CD14-positive monocyte (primary cell): ENCODE results near the gene SMIM22. TPM values are rescaled to one million over a fixed set of nuclear protein-coding genes. Genes with fewer than 3 reads are reported as not detected.
"Not testable (repeated sequence)": the region's sequence is repeated elsewhere in the genome, so short reads cannot be mapped to it uniquely, and the experiment has no call there.

Experiments
- DNase-seq, 3 donors: peaks; one replicate each; pipeline ENCODE4 v3.0.0-alpha.2; 2011 to 2022
- H2AFZ ChIP-seq: 2 replicates; pipeline ENCODE4 v1.6.0; 2012; ENCODE audit warnings: mild to moderate bottlenecking, low read depth, low read length, inconsistent platforms; ENCODE audit not compliant: insufficient read depth, poor library complexity, severe bottlenecking
- H3K27ac ChIP-seq, 2 donors: 1 replicate in 1 of 2; 2 replicates in 1 of 2; pipeline ENCODE4 v1.5.1; 2012 to 2013; ENCODE audit warnings: low read length in 2 of 2, control low read depth in 1 of 2, inconsistent platforms in 1 of 2, low read depth in 1 of 2, mild to moderate bottlenecking in 1 of 2
- H3K27me3 ChIP-seq, 2 donors: one replicate each; pipeline versions ENCODE4 v1.6.0 to v1.6.1; 2011 to 2013; ENCODE audit warnings: low read length in 2 of 2; ENCODE audit not compliant: control insufficient read depth in 2 of 2, insufficient read depth in 2 of 2
- H3K36me3 ChIP-seq, 2 donors: replicated peaks in 1 of 2; 1 replicate in 1 of 2; 2 replicates in 1 of 2; pipeline versions ENCODE4 v1.5.1 to v1.6.1; 2012 to 2013; ENCODE audit warnings: low read length in 2 of 2, control low read depth in 1 of 2, inconsistent platforms in 1 of 2, mild to moderate bottlenecking in 1 of 2; ENCODE audit not compliant: insufficient read depth in 2 of 2, control insufficient read depth in 1 of 2
- H3K4me1 ChIP-seq, 2 donors: 1 replicate in 1 of 2; 2 replicates in 1 of 2; pipeline versions ENCODE4 v1.5.1 to v1.6.1; 2012 to 2013; ENCODE audit warnings: low read length in 2 of 2, control low read depth in 1 of 2, inconsistent platforms in 1 of 2, mild to moderate bottlenecking in 1 of 2, moderate library complexity in 1 of 2; ENCODE audit not compliant: insufficient read depth in 2 of 2, control insufficient read depth in 1 of 2
- H3K4me2 ChIP-seq: replicated peaks from 2 replicates; pipeline ENCODE3; 2012; ENCODE audit warnings: low read length, moderate library complexity, mild to moderate bottlenecking; ENCODE audit not compliant: poor library complexity, severe bottlenecking; ENCODE audit errors: extremely low read depth
- H3K4me3 ChIP-seq, 3 experiments: fragments of 200-600 bp in 1 of 3; sonication (generic) in 1 of 3; replicated peaks in 1 of 3; 1 replicate in 2 of 3; 2 replicates in 1 of 3; pipeline ENCODE4 v1.5.1; 2011 to 2013; ENCODE audit warnings: low read length in 3 of 3, mild to moderate bottlenecking in 3 of 3, control low read depth in 2 of 3, low read depth in 2 of 3, inconsistent platforms in 1 of 3, moderate library complexity in 1 of 3
- H3K79me2 ChIP-seq: 2 replicates; pipeline ENCODE4 v1.6.0; 2012; ENCODE audit warnings: mild to moderate bottlenecking, control low read depth, inconsistent platforms, low read length, moderate library complexity; ENCODE audit not compliant: insufficient read depth
- H3K9ac ChIP-seq: 2 replicates; pipeline ENCODE4 v1.6.0; 2017; ENCODE audit warnings: low read length, mild to moderate bottlenecking; ENCODE audit not compliant: insufficient read depth, poor library complexity, severe bottlenecking
- H3K9me3 ChIP-seq, 2 donors: replicated peaks in 1 of 2; 1 replicate in 1 of 2; 2 replicates in 1 of 2; pipeline versions ENCODE4 v1.5.1 to v1.6.1; 2012 to 2013; ENCODE audit warnings: low read length in 2 of 2, control low read depth in 1 of 2; ENCODE audit not compliant: control insufficient read depth in 1 of 2, insufficient read depth in 1 of 2
- H4K20me1 ChIP-seq: 2 replicates; pipeline ENCODE4 v1.6.0; 2012; ENCODE audit warnings: mild to moderate bottlenecking, low read length, control low read depth, moderate library complexity; ENCODE audit not compliant: insufficient read depth
- H3K27ac Mint-ChIP-seq, 7 donors: one replicate each; pipeline ENCODE4 v1.8.0; 2020; ENCODE audit warnings: mild to moderate bottlenecking in 7 of 7, mixed read lengths in 7 of 7, moderate library complexity in 6 of 7, inconsistent platforms in 2 of 7
- H3K27me3 Mint-ChIP-seq, 3 donors: one replicate each; pipeline ENCODE4 v1.8.0; 2021 to 2022; ENCODE audit warnings: low read depth in 3 of 3, mild to moderate bottlenecking in 3 of 3, mixed read lengths in 3 of 3, moderate library complexity in 3 of 3, inconsistent platforms in 1 of 3
- H3K36me3 Mint-ChIP-seq, 2 donors: one replicate each; pipeline ENCODE4 v1.8.0; 2020; ENCODE audit warnings: mixed read lengths in 2 of 2, inconsistent platforms in 1 of 2, mild to moderate bottlenecking in 1 of 2
- H3K4me1 Mint-ChIP-seq: one replicate; pipeline ENCODE4 v1.8.0; 2020; ENCODE audit warnings: mild to moderate bottlenecking, mixed read lengths
- H3K4me3 Mint-ChIP-seq, 2 donors: one replicate each; pipeline ENCODE4 v1.8.0; 2020; ENCODE audit warnings: mild to moderate bottlenecking in 2 of 2, mixed read lengths in 2 of 2, moderate library complexity in 1 of 2
- H3K9me3 Mint-ChIP-seq, 7 donors: one replicate each; pipeline ENCODE4 v1.8.0; 2020 to 2022; ENCODE audit warnings: mixed read lengths in 7 of 7, mild to moderate bottlenecking in 6 of 7, moderate library complexity in 6 of 7, inconsistent platforms in 2 of 7
- CTCF ChIP-seq: fragments of 200-600 bp; IDR thresholded peaks from one replicate; pipeline ENCODE4 v1.8.0; 2022; ENCODE audit warnings: antibody characterized with exemption, mild to moderate bottlenecking
- WGBS: methylation state at CpG from one replicate; pipeline ENCODE4 v1.1.5; 2013; ENCODE audit warnings: missing lambda C conversion rate; ENCODE audit not compliant: insufficient coverage; 5-methylcytosine and 5-hydroxymethylcytosine counted together
- intact Hi-C, 2 donors: fragments of 100-400 bp; cut with micrococcal nuclease; formaldehyde crosslinking; loops; one replicate each; pipeline versions ENCODE4 v1.15.0 to v1.15.1; 2023
- polyA plus RNA-seq, 3 donors: library from polyadenylated mRNA; depleted of rRNA in 1 of 3; unstranded in 2 of 3; stranded (reverse) in 1 of 3; fragments of 300-500 nt in 2 of 3; fragments of >200 nt in 1 of 3; fragmentation: Illumina TruSeq in 2 of 3; gene quantifications; 1 replicate in 2 of 3; 2 replicates in 1 of 3; pipeline ENCODE4 v1.2.3, GENCODE V29; 2012 to 2021

The SMIM22 gene
- polyA plus RNA-seq, 3 donors = not detected

GRCh38 chr16:4783251-4783950 lies 11.8 kb upstream of the SMIM22 start:
- H3K4me3 ChIP-seq = no peak overlapping the region
- Mint-ChIP-seq H3K9me3 (no peaks in the 10 kb centered on the region), H3K4me1 (peaks cover 24% of the 10 kb centered on the region), H3K27ac (peak overlapping the region in 2 of 7 donors; percentile 10 to 89), H3K36me3 (no peaks in the 10 kb centered on the region), H3K4me3 (no peak overlapping the region), H3K27me3 (peaks cover 1 to 4% (median 3%) of the 10 kb centered on the region in 3 donors)
- H4K20me1 ChIP-seq = no peaks in the 10 kb centered on the region
- H3K4me2 ChIP-seq = no peak overlapping the region
- H3K9me3 ChIP-seq = no peaks in the 10 kb centered on the region
- no peaks in the 10 kb centered on the region for H3K36me3 ChIP-seq
- no peaks in the 10 kb centered on the region for H3K27me3 ChIP-seq
- WGBS = 93% methylated on average over 18 of the region's 25 CpGs
- DNase-seq = no peak
- H3K27ac ChIP-seq = no peak overlapping the region
- no peak overlapping the region for H2AFZ ChIP-seq
- no peaks in the 10 kb centered on the region for H3K79me2 ChIP-seq
- H3K4me1 ChIP-seq = peaks cover 13 to 17% of the 10 kb centered on the region in 2 donors
- no peak overlapping the region for H3K9ac ChIP-seq
- intact Hi-C loops = no loop called here
- no peak for TF ChIP-seq CTCF

- no peak overlapping the region for H3K4me2 ChIP-seq
- no peak overlapping the region for H2AFZ ChIP-seq
- H4K20me1 ChIP-seq = no peaks in the 10 kb centered on the region
- H3K27me3 Mint-ChIP-seq = peaks cover 1 to 4% (median 3%) of the 10 kb centered on the region in 3 donors
- H3K27me3 ChIP-seq = no peaks in the 10 kb centered on the region
- no peak for TF ChIP-seq CTCF
- no peak overlapping the region for H3K9ac ChIP-seq
- no peaks in the 10 kb centered on the region for H3K9me3 ChIP-seq
- H3K36me3 Mint-ChIP-seq = no peaks in the 10 kb centered on the region
- no peak overlapping the region for H3K4me3 ChIP-seq
- H3K36me3 ChIP-seq = no peaks in the 10 kb centered on the region
- intact Hi-C loops = no loop called here
- H3K27ac ChIP-seq = no peak overlapping the region
- 97% methylated on average over 7 of the region's 16 CpGs for WGBS
- peaks cover 13 to 17% of the 10 kb centered on the region in 2 donors for H3K4me1 ChIP-seq
- no peaks in the 10 kb centered on the region for H3K79me2 ChIP-seq
- H3K4me1 Mint-ChIP-seq = peaks cover 24% of the 10 kb centered on the region
- no peak for DNase-seq
- no peak overlapping the region for H3K27ac Mint-ChIP-seq
- no peak overlapping the region for H3K4me3 Mint-ChIP-seq
- H3K9me3 Mint-ChIP-seq = no peaks in the 10 kb centered on the region
These were observed 11.2 kb upstream of the SMIM22 start for GRCh38 chr16:4783951-4784336.

GRCh38 chr16:4784444-4784987 lies 10.7 kb upstream of the SMIM22 start:
- WGBS = 96% methylated on average over 8 of the region's 14 CpGs
- H3K9me3 Mint-ChIP-seq, H3K9me3 ChIP-seq, H3K27ac ChIP-seq, H3K4me3 ChIP-seq, H3K79me2 ChIP-seq, H3K9ac ChIP-seq, H3K4me2 ChIP-seq, DNase-seq, H3K27me3 ChIP-seq, H3K36me3 ChIP-seq, H3K27me3 Mint-ChIP-seq, intact Hi-C loops, H3K36me3 Mint-ChIP-seq, H2AFZ ChIP-seq, H4K20me1 ChIP-seq, H3K4me3 Mint-ChIP-seq: not testable (repeated sequence)
- Mint-ChIP-seq H3K27ac (peak overlapping the region in 1 of 7 donors; percentile 27), H3K4me1 (peaks cover 24% of the 10 kb centered on the region)
- H3K4me1 ChIP-seq = peaks cover 13 to 17% of the 10 kb centered on the region in 2 donors
